Measurements from ENCODE around the gene DSCAM.

- no peak for TF ChIP-seq YY1 (IDR thresholded peaks at IDR 0.05; ENCODE audit: low read depth)
- no peak for TF ChIP-seq CEBPB (IDR thresholded peaks at IDR 0.05)
- TF ChIP-seq, protein P1, sequence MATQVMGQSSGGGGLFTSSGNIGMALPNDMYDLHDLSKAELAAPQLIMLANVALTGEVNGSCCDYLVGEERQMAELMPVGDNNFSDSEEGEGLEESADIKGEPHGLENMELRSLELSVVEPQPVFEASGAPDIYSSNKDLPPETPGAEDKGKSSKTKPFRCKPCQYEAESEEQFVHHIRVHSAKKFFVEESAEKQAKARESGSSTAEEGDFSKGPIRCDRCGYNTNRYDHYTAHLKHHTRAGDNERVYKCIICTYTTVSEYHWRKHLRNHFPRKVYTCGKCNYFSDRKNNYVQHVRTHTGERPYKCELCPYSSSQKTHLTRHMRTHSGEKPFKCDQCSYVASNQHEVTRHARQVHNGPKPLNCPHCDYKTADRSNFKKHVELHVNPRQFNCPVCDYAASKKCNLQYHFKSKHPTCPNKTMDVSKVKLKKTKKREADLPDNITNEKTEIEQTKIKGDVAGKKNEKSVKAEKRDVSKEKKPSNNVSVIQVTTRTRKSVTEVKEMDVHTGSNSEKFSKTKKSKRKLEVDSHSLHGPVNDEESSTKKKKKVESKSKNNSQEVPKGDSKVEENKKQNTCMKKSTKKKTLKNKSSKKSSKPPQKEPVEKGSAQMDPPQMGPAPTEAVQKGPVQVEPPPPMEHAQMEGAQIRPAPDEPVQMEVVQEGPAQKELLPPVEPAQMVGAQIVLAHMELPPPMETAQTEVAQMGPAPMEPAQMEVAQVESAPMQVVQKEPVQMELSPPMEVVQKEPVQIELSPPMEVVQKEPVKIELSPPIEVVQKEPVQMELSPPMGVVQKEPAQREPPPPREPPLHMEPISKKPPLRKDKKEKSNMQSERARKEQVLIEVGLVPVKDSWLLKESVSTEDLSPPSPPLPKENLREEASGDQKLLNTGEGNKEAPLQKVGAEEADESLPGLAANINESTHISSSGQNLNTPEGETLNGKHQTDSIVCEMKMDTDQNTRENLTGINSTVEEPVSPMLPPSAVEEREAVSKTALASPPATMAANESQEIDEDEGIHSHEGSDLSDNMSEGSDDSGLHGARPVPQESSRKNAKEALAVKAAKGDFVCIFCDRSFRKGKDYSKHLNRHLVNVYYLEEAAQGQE (IDR thresholded peaks at IDR 0.05; ENCODE audit: low read depth), result no peak
- TF ChIP-seq, protein P2, sequence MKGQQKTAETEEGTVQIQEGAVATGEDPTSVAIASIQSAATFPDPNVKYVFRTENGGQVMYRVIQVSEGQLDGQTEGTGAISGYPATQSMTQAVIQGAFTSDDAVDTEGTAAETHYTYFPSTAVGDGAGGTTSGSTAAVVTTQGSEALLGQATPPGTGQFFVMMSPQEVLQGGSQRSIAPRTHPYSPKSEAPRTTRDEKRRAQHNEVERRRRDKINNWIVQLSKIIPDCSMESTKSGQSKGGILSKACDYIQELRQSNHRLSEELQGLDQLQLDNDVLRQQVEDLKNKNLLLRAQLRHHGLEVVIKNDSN (IDR thresholded peaks at IDR 0.05), result no peak
- TF ChIP-seq, protein P3, sequence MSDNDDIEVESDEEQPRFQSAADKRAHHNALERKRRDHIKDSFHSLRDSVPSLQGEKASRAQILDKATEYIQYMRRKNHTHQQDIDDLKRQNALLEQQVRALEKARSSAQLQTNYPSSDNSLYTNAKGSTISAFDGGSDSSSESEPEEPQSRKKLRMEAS (IDR thresholded peaks at IDR 0.05), result no peak
- no peak for TF ChIP-seq EP300 (IDR thresholded peaks at IDR 0.05; ENCODE audit: borderline replicate concordance)
- no peak for TF ChIP-seq RAD21 (IDR thresholded peaks at IDR 0.05; ENCODE audit: low read depth)
- no peak for TF ChIP-seq ZBTB7A (IDR thresholded peaks at IDR 0.05; ENCODE audit: low read depth)
- no peak for TF ChIP-seq TAF1 (IDR thresholded peaks at IDR 0.05; ENCODE audit: low read depth)
- TF ChIP-seq EGR1 (IDR thresholded peaks at IDR 0.05), result no peak
- no peak for TF ChIP-seq CREB1 (IDR thresholded peaks at IDR 0.05; ENCODE audit: low read depth)
These were observed 717.1 kb downstream of the DSCAM start for GRCh38 chr21:40129809-40130208.

Measured in Ishikawa (cell line).